HG02870 (cell line): ENCODE measurements around the gene MAN2C1.
"Not testable (repeated sequence)": the region's sequence is repeated elsewhere in the genome, so short reads cannot be mapped to it uniquely, and the experiment has no call there.

ENCODE experiments used
- ATAC-seq: cut with Tn5 transposase; IDR thresholded peaks from one replicate; pipeline ENCODE4 v1.9.1; 2021; ENCODE audit warnings: mild to moderate bottlenecking, moderate library complexity; ENCODE audit not compliant: unreplicated experiment

The MAN2C1 gene

GRCh38 chr15:75347222-75348033, 21.0 kb downstream of the MAN2C1 start:
- no peak for ATAC-seq

- ATAC-seq = no peak
Observed at GRCh38 chr15:75346796-75347221, 21.6 kb downstream of the MAN2C1 start, which contains the start of gene NEIL1. TSS of gene NEIL1 (plus strand) at chr15:75347039. CDS start at chr15:75348906, 1,867 bp downstream.

DNA sequence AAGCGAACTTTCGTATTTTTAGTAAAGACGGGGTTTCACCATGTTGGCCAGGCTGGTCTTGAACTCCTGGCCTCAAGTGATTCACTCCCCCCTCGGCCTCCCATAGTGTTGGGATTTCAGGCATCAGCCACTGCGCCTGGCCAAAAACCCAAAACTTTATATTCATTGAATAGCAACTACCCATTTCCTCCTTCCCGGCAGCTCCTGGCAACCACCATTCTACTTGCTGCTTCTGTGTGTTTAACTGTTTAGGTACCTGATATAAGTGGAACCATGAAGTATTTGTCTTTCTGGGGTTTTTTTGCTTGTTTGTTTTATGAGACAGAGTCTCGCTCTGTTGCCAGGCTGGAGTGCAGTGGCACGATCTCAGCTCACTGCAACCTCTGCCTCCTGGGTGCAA, 24.5 kb downstream of the MAN2C1 start:
- not testable (repeated sequence) for ATAC-seq

DNA sequence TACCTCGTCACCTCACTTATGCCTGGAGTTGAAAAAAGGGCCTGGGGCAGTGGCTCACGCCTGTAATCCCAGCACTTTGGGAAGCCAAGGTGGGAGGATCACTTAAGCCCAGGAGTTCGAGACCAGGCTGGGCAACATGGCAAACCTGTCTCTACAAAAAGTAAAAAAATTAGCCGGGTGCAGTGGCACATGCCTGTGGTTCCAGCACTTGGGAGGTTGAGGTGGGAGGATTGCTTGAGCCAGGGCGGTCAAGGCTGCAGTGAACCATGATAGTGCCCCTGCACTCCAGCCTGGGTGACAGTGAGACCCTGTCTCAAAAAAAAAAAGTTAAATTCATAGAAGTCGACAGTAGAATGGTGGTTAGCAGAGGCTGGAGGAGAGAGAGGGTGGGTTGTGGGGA, 26.2 kb downstream of the MAN2C1 start:
- no peak for ATAC-seq

- no peak for ATAC-seq
Observed at GRCh38 chr15:75339531-75340240, 28.7 kb downstream of the MAN2C1 start.

- no peak for ATAC-seq
Observed at GRCh38 chr15:75338661-75339240, 29.7 kb downstream of the MAN2C1 start.

DNA sequence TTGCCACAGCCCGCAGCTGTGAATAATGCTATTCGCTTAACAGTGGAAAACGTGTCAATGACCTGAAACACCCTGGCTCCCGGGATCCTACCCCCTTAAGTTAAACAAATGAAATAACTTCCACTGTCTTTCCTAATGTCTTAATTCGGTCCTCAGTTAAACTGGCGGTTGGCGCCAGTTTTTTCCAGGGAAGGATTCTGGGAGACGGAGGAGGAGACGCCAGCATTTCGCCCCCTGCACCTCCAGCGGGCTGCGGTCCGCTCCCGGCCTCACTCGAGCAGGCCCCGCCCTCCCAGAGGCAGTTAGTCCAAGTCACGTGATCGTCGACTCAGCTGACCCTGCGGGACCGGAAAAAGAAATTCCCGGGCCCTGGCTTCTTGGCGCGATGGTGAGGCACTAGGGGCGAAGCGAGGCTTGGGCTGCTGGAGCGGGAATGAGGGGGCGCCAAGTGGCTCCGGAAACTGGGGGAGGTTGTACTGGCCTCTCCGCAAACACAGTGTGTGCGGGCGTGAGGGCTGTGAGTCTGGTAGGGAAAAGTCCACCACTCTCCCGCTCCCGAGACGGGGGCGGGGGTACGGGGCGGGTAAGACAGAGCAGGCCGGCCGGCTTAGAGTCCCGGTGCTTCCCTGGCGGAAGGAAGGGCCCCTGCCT, 32.6 kb downstream of the MAN2C1 start, which contains the start of gene COMMD4:
Gene COMMD4 (plus strand): TSS at position 359 of the 651 bp plus-strand sequence. CDS start 27 bp downstream, at position 386.
- no peak for ATAC-seq

- no peak for ATAC-seq
Observed at GRCh38 chr15:75335313-75335704, 33.1 kb downstream of the MAN2C1 start.

DNA sequence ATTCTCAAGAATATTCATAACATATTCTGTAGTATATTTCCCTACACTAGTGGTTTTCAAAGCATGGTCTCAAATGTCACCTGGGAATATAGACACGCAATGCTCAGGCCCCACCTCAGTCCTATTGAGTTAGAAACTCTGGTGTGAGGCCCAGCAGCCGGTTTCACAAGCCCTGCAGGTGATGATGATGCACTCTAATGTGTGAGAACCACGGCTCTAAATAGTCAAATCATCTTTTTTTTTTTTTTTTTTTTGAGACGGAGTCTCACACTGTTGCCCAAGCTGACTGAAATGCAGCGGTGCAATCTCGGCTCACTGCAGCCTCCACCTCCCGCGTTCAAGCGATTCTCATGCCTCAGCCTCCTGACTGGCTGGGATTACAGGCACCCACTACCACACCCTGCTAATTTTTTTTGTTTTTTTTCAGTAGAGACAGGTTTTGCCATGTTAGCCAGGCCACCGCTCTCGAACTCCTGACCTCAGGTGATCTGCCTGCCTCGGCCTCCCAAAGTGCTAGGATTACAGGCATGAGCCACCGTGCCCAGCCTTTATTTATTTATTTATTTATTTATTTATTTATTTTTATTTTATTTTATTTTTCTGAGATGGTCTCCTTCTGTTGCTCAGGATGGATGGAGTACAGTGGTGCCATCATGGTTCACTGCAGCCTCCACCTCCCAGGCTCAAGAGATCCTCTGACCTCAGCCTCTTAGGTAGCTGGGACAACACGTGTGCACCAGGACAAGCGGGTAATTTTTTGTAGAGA, 34.6 kb downstream of the MAN2C1 start:
- ATAC-seq = not testable (repeated sequence)

DNA sequence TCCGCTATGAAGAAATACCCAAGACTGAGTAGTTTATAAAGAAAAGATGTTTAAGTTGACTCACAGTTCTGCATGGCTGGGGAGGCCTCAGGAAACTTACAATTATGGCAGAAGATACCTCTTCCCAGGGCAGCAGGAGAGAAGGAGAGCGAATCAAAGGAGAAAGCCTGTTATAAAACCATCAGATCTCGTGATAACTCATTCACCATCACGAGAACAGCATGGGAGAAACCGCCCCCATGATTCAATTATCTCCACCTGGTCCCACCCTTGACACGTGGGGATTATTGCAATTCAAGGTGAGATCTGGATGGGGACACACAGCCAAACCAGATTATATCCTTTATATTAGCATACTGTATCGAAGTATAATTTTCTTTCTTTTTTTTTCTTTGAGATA, 36.3 kb downstream of the MAN2C1 start:
- not testable (repeated sequence) for ATAC-seq

- no peak for ATAC-seq
Observed at GRCh38 chr15:75329571-75329970, 38.8 kb downstream of the MAN2C1 start.

DNA sequence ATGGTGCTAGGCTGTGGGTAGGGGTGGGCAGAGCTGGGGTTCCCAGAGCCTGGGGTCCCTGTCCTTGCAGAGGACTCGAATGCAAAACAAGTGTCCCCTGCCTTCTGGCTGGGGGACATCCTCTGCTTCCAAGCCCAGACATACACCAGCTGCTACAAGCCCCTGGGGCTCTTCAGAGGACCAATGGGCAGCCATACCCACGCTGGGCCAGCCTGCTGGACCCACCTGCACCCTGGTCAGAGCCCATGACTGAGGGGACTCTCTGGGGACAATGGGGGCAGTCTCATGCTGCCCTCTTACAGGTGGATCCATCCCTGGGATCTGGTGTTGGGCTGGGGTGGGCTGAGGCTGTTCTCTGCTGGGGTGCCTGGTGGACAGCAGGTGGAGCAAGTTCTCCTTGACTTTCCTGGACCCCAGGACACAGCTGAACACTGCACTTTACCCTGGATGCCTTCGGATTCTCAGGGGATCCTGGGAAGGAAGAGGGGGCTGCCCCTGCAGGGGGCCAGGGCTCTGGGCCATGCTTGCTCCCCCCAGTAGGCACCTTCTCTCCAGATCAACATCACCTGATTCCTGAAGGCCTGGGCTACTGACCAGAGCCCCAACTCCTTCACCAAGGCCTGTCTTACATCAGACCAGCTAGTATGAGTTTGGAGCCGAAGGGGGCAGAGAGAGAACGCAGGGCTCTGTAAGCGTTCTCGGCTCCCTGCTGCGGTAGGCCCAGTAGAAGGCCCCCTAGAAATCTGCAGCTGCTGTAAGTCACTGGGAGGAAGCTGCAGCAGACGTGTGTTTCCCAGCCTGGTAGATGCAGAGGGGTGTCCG, 39.7 kb downstream of the MAN2C1 start:
- ATAC-seq = no peak

- no peak for ATAC-seq
Observed at GRCh38 chr15:75327491-75327890, 40.9 kb downstream of the MAN2C1 start.

DNA sequence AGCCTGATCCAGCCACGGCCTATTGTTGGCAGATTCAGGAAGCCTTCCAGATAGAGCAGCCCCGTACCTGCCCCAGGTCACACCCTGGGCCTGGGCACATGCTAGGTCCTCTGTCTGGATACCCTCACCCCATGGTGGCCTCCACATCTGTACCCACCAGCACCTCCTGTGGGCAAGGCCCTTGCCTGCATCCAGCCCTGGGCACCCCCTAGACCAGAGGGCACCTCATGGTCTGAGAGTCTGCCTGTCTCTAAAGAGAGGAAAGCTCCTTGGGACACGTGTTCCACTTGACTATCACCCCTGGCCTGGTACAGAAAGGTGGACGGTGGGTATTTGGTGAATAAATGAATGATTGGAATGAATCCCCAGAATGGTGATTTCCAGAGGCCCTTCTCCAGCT, 41.4 kb downstream of the MAN2C1 start:
- ATAC-seq = no peak

DNA sequence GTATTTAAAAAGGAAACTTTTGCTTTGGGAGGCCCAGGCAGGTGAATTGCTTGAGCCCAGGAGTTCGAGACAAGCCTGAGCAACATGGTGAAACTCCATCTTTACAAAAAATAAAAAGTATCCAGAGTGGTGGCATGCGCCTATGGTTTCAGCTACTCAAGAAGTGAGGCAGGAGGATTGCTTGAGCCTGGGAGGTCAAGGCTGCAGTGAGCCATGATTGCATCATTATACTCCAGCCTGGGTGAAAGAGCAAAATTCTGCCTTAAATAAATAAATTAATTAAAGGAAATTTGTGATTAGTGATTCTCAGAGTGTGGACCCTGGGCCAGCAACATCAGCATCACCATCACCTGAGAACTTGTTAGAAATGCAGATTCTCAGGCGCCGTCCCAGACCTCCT, 42.5 kb downstream of the MAN2C1 start:
- no peak for ATAC-seq

DNA sequence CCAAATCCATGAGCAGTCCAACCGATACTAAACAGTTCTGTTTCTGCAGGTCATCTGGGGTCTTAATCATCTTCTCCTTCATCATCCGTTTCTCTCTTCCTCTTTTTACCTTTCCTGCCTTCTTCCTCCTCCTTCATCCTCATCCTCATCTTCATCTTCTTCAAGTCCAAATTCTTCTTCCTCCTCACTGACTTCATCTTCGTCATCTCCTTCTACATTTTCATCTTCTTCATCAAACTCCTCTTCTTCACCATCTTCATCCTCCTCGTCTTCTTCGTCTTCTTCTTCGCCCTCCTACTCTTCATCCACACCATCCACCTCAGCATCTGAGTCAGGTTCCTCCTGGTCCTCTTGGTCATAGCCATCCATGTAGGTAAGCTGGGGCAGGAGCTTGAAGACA, 46.7 kb downstream of the MAN2C1 start:
- ATAC-seq = no peak

DNA sequence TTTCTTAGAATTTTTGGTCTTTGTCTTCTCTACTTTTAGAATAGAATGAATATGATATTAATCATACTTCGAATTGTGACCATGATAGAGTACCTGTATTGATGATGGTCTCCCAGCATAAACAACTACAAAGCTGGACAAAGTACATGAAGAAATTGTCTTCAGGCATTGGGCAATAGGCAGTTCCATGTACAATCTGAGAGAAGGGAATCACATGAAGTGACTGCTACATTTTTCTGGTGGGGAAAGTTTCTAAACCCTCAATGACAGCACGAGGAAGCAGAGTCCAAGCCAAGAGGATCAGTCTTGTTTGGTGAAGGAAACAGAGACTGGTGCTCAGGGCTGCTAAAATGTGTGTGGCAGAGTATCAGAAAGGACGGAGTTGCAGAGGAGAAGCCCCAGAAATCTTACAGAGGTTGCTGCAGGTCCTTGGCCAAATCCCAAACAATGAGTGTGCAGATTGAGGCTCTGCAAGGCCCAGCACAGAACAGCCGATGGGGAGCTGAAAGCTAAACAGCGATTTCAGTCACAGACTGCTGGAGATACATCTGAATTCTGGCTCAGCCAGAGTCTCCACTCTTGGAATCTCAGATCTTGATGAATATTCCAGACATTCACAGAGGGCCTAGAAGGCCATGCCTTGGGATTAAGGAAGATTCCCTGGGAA, 49.0 kb downstream of the MAN2C1 start:
- ATAC-seq = not testable (repeated sequence)

DNA sequence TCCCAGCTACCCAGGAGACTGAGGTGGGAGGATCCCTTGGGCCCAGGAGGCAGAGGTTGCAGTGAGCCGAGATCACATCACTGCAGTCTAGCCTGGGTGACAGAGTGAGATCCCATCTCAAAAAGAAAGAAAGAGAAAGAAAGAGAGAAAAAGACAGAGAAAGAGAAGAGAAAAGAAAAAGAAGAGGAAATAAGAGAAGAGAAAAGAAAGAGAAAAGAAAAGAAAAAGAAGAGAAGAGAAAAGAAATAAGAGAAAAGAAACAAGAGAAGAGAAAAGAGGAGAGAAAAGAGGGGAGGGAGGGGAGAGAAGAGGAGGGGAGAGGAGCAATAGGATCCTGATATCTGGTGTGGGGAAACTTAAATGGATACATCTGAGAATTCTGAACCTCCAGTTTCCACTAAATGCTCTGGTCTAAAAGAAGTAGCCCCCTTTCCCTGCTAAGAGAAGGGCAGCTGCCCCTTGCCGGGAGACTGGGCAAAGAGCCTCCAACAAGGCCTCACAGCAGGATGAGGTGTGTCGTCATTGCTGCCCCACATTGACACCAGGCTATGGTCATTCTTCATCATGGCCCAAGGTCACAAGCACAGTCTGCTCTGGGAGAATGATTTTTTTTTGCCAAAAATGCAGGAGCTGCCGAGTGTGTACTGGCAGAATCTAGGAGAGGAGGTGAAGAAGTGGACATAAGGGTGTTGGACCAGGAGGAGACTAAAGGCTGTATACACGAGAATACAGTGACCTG, 53.7 kb downstream of the MAN2C1 start:
- no peak for ATAC-seq
